SK-N-MC (cell line): ENCODE results near the gene TTL.
"Not testable (repeated sequence)": the region's sequence is repeated elsewhere in the genome, so short reads cannot be mapped to it uniquely, and the experiment has no call there.

Experiments used
- DNase-seq: peaks from one replicate; pipeline ENCODE4 v3.0.0-alpha.2; 2011; ENCODE audit warnings: low read depth, low spot score
- H3K27ac ChIP-seq: fragments of 200-600 bp; sonication (generic); 2 replicates; pipeline ENCODE4 v1.5.1; 2016; ENCODE audit warnings: mixed run types
- H3K36me3 ChIP-seq: fragments of 200-600 bp; sonication (generic); 2 replicates; pipeline ENCODE4 v1.6.1; 2017; ENCODE audit warnings: antibody characterized with exemption, low read length, mixed read lengths; ENCODE audit not compliant: insufficient read depth
- H3K4me3 ChIP-seq: fragments of 200-600 bp; sonication (generic); 2 replicates; pipeline ENCODE4 v1.5.1; 2016
- H3K9ac ChIP-seq: fragments of 200-600 bp; sonication (generic); 2 replicates; pipeline ENCODE4 v1.8.0; 2017; ENCODE audit warnings: mixed run types, mixed read lengths; ENCODE audit not compliant: insufficient read length
- H3K9me3 ChIP-seq: fragments of 200-600 bp; sonication (generic); 2 replicates; pipeline ENCODE4 v1.6.1; 2017; ENCODE audit warnings: low read depth, mild to moderate bottlenecking, antibody characterized with exemption, low read length, moderate library complexity, mixed read lengths
- EZH2 ChIP-seq: fragments of 200-600 bp; sonication (generic); IDR thresholded peaks from one replicate; pipeline ENCODE4 v1.6.1; 2017; ENCODE audit warnings: antibody characterized with exemption
- FOXP2 ChIP-seq: optimal IDR thresholded peaks from 2 replicates; pipeline ENCODE3; 2011; ENCODE audit warnings: mild to moderate bottlenecking, moderate library complexity; ENCODE audit not compliant: insufficient read depth; ENCODE audit errors: extremely low read length, control extremely low read depth
- POLR2AphosphoS5 ChIP-seq: IDR thresholded peaks from 2 replicates; pipeline ENCODE4 v1.6.1; 2012; ENCODE audit warnings: mild to moderate bottlenecking, low read depth, low read length, borderline replicate concordance

Gene TTL

DNA sequence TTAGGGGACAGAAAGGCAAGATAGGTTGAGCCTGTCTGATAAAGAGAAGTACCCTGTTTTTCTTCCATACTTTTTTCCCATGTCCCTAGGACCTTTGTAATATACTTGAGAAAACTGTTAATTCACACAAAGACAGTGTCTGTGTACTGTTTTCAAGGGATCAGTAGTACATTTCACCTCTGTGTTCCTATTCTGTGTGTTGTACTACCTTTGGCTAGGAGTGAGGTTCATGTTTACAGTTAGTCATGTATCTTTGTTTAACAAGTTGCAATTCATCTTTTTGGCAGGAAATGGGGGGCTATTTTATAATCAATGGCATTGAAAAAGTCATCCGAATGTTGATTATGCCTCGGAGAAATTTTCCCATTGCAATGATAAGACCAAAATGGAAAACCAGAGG, 67.0 kb downstream of the TTL start:
- Histone ChIP-seq H3K27ac (no peak overlapping the region), H3K9me3 (no peaks in the 10 kb centered on the region), H3K4me3 (no peak overlapping the region), H3K9ac (no peak overlapping the region), H3K36me3 (peaks cover 78% of the 10 kb centered on the region)
- TF ChIP-seq FOXP2 (no peak), EZH2 (no peak), POLR2AphosphoS5 (no peak)
- no peak for DNase-seq

DNA sequence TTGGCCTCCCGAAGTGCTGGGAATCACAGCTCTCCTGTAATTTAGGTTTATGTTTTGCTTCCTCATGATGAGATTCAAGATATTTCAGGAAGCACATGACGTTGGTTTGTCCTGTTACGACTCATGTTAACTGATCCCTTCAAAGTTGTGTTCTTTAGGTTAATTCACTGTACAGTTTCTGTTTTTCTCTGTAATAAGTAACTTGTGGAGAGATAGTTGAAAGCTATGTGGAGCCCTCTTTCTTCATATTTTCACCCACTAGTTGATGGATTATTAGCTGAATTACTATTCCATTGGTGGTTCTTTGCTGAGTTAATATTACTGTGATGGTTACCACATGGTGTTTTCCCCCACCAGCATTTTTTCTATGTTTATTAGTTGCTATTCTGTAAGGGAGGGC, 84.1 kb downstream of the TTL start:
- H3K9me3 ChIP-seq, result no peaks in the 10 kb centered on the region
- no peak for TF ChIP-seq POLR2AphosphoS5
- peaks cover 83% of the 10 kb centered on the region for H3K36me3 ChIP-seq
- no peak overlapping the region for H3K9ac ChIP-seq
- DNase-seq, result no peak
- no peak overlapping the region for H3K4me3 ChIP-seq
- no peak overlapping the region for H3K27ac ChIP-seq

DNA sequence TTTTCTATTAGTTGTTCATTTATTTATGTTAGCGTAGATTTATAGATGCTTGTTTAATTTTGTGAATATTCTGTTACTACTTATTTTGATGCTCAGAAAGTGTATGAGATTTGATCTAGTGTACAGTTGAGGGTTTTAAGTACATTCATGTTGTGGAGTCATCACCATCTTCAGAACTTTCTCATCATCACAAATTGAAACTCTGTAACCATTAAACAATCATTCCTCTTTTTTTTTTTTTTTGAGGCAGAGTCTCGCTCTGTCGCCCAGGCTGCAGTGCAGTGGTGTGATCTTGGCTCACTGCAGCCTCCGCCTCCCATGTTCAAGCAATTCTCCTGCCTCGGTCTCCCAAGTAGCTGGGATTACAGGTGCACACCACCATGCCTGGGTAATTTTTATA, 84.6 kb downstream of the TTL start:
- not testable (repeated sequence) for H3K9ac ChIP-seq, H3K9me3 ChIP-seq, H3K4me3 ChIP-seq, DNase-seq, H3K27ac ChIP-seq
- peaks cover 83% of the 10 kb centered on the region for H3K36me3 ChIP-seq

DNA sequence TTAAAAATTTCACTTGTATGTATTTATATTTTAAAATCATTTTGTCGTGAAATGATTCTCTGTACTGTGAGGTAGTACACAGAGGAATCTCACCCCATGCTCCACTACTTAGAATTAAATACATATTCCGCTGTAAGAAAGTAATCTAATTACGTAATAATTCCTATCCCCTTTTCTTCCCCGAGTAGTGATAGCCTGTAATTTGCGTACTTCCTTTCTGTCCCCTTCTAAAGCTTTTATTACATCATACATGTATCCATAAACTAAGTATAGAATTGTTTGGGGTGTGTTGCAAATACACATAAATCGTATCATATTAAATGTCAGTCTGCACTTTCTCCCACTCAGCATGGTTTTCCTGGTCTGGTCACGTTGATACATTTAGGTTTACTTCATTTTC, 90.0 kb downstream of the TTL start:
- H3K9me3 ChIP-seq, result no peaks in the 10 kb centered on the region
- no peak for TF ChIP-seq EZH2
- TF ChIP-seq FOXP2, result no peak
- peak overlapping the region; percentile 59 for H3K9ac ChIP-seq
- DNase-seq, result no peak
- peaks cover 96% of the 10 kb centered on the region for H3K36me3 ChIP-seq
- peak overlapping the region; percentile 81; the same call in 1 of the 2 replicates for H3K27ac ChIP-seq
- no peak overlapping the region for H3K4me3 ChIP-seq

DNA sequence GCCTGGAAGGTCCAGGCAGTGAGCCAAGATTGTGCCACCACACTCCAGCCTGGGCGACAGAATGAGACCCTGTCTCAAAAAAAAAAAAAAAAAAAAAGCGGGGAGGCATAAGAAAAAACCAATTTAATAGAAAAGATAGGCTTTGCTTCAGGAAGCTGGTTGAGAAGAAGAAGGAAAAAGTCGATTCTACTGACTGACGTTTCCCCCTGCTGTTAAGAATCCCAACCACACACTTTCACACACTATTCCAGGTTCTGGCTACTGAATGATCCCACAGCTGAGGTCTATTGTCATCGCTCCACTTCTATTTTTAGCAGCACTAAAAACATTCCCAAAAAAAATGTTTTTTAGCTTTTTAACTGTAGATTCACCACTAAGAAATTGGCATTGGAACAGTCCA, 95.8 kb downstream of the TTL start:
- DNase-seq, result no peak
- TF ChIP-seq POLR2AphosphoS5 (no peak), EZH2 (no peak)
- 0 out of 2 replicates have a peak overlapping the region, but pooled peaks have one; percentile 25 for H3K27ac ChIP-seq

DNA sequence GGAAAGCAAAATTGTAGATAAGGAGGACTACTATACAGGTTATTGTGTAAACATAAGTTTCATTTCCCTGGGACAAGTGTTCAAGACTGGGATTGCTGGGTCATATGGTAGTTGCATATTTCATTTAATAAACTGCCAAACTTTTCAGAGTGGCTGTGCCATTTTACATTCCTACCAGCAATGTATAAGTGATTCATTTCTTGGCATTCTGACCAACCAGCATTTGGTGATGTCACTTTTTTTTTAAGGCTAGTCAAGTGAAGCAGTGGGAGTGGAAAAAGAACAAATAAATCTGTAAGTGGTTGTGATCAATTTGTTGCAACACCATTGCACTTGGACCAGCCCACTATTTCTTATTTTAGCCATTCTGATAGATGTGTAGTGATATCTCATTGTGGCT, 97.3 kb downstream of the TTL start:
- Histone ChIP-seq H3K4me3 (no peak overlapping the region), H3K27ac (no peak overlapping the region), H3K9me3 (no peaks in the 10 kb centered on the region), H3K36me3 (peaks cover 26% of the 10 kb centered on the region), H3K9ac (no peak overlapping the region)
- TF ChIP-seq POLR2AphosphoS5 (no peak), EZH2 (no peak), FOXP2 (no peak)
- DNase-seq, result no peak

More for the DNA sequence above, 95.8 kb downstream of the TTL start:
- Histone ChIP-seq H3K9ac (no peak overlapping the region), H3K36me3 (peaks cover 40% of the 10 kb centered on the region), H3K4me3 (no peak overlapping the region), H3K9me3 (no peaks in the 10 kb centered on the region)

DNA sequence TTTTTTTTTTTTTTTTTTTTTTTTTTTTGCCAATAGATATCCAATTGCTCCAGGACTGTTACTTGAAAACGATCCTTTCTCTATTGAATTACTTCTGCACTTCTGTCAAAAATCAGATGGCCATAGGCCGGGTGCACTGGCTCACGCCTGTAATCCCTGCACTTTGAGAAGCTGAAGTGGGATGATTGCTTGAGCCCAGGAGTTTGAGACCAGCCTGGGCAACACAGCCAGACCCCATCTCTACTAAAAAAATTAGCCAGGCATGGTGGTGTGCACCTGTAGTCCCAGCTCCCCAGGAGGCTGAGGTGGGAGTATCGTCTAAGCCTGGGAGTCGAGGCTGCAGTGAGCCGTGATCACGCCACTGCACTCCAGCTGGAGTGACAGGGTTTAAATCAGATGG, 98.1 kb downstream of the TTL start:
- H3K27ac ChIP-seq, result no peak overlapping the region
- H3K9me3 ChIP-seq, result no peaks in the 10 kb centered on the region
- H3K9ac ChIP-seq, result no peak overlapping the region
- TF ChIP-seq POLR2AphosphoS5 (no peak), EZH2 (no peak), FOXP2 (no peak)
- H3K36me3 ChIP-seq, result peaks cover 18% of the 10 kb centered on the region
- no peak for DNase-seq
- no peak overlapping the region for H3K4me3 ChIP-seq

DNA sequence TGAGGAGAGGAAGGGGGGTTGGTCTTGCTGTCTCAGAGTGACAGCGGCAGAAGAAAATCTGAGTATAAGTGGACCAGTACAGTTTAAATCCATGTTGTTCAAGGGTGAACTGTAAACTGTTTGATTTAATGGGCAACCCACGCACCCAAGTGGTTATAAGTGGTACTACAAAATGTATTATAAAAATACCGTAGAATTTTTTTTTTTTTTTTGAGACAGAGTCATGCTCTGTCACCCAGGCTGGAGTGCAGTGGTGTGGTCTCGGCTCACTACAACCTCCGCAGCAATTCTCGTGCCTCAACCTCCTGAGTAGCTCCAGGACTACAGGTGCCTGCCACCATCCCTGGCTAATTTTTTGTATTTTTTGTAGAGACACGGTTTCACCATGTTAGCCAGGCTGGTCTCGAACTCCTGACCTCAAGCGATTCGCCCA, 100.4 kb downstream of the TTL start:
- no peak overlapping the region for H3K27ac ChIP-seq
- no peak overlapping the region; the same call in 1 of the 2 replicates for H3K4me3 ChIP-seq

DNA sequence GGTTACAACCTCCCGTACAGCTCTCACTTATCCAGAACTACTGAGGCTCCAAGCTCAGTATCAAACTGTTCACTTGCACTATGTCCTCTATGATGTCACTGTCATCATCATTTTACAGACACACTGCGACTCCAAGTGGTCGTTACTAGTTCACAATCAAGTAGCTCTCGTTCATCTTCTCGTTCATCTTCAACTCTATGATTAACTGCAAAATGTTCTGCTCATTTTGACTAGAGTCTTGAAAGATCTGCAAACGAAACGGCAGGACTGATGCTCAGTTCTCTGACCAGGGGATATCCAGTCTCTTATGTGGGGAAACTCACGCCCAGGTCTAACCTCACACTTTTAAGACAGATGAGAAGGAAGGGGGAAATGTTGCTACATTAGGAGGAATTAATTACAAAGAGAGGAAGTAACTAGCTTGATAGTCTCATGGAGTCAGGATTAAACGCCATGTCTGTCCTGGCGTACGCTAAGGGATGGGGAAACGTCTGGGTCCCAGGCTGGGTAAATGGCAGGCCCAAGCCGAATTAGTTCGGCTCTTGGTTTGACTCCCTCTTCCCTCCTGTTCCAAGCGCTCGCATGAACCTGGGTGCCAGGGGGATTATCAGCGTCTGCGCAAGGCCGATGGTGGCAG, 101.7 kb downstream of the TTL start:
- DNase-seq, result no peak
- peak overlapping the region; percentile 91 for H3K9ac ChIP-seq
- H3K4me3 ChIP-seq, result peak overlapping the region; percentile 77
- TF ChIP-seq FOXP2, result no peak
- no peak for TF ChIP-seq EZH2
- TF ChIP-seq POLR2AphosphoS5, result no peak
- no peaks in the 10 kb centered on the region for H3K9me3 ChIP-seq
- H3K36me3 ChIP-seq, result peaks cover 3% of the 10 kb centered on the region; the same call in 1 of the 2 replicates
- peak overlapping the region; percentile 79 for H3K27ac ChIP-seq

More for the DNA sequence above, 100.4 kb downstream of the TTL start:
- H3K9ac ChIP-seq, result no peak overlapping the region
- H3K36me3 ChIP-seq, result no peaks in the 10 kb centered on the region; the same call in 1 of the 2 replicates
- DNase-seq, result peak; percentile 58
- TF ChIP-seq FOXP2, result no peak
- TF ChIP-seq EZH2, result no peak
- no peak for TF ChIP-seq POLR2AphosphoS5
- H3K9me3 ChIP-seq, result no peaks in the 10 kb centered on the region
